Gastroesophageal sphincter (tissue), 4 donors: ENCODE measurements around the gene MRPL53. TPM values are rescaled to one million over a fixed set of nuclear protein-coding genes. Genes with fewer than 3 reads are reported as not detected.
A peak's percentile ranks its signal among the peaks of the same experiment; 100 is the strongest.

Experiments used
- ATAC-seq: fragments of 150-250 bp; one replicate; pipeline ENCODE4 v1.9.1; 2016; ENCODE audit warnings: mild to moderate bottlenecking, moderate library complexity
- H3K27ac ChIP-seq, 4 donors: fragments of 200-600 bp; sonication (generic) in 3 of 4; 1 replicate in 3 of 4; 2 replicates in 1 of 4; pipeline ENCODE4 v1.5.1; 2016 to 2019
- H3K27me3 ChIP-seq: fragments of 200-600 bp; sonication (generic); one replicate; pipeline ENCODE4 v1.5.1; 2019
- H3K36me3 ChIP-seq, 2 donors: fragments of 200-600 bp; sonication (generic); one replicate each; pipeline ENCODE4 v1.5.1; 2019; ENCODE audit warnings: control low read depth in 1 of 2
- H3K4me1 ChIP-seq, 3 donors: fragments of 200-600 bp; sonication (generic); 1 replicate in 2 of 3; 2 replicates in 1 of 3; pipeline ENCODE4 v1.5.1; 2016 to 2019; ENCODE audit warnings: control low read depth in 2 of 3
- H3K4me3 ChIP-seq, 2 donors: fragments of 200-600 bp; sonication (generic); one replicate each; pipeline ENCODE4 v1.5.1; 2019; ENCODE audit warnings: mild to moderate bottlenecking in 1 of 2, moderate library complexity in 1 of 2
- H3K9me3 ChIP-seq, 3 donors: fragments of 200-600 bp; sonication (generic); one replicate each; pipeline ENCODE4 v1.5.1; 2017 to 2019; ENCODE audit warnings: control low read depth in 2 of 3
- EP300 ChIP-seq: sonication (generic); formaldehyde crosslinking; IDR thresholded peaks from one replicate; pipeline ENCODE4 v1.6.1; 2017; ENCODE audit warnings: antibody characterized with exemption, mild to moderate bottlenecking
- POLR2A ChIP-seq, 2 donors: fragments of 450-650 bp; IDR thresholded peaks; one replicate each; pipeline ENCODE4 v1.6.1; 2017; ENCODE audit warnings: antibody characterized with exemption in 2 of 2, mild to moderate bottlenecking in 2 of 2, moderate library complexity in 1 of 2
- POLR2AphosphoS5 ChIP-seq: sonication (generic); formaldehyde crosslinking; IDR thresholded peaks from one replicate; pipeline ENCODE4 v1.6.1; 2017; ENCODE audit warnings: antibody characterized with exemption
- WGBS, 2 donors: methylation state at CpG; one replicate each; pipeline ENCODE4 v1.1.5; 2018; ENCODE audit warnings: low coverage in 1 of 2; 5-methylcytosine and 5-hydroxymethylcytosine counted together
- total RNA-seq, 4 donors: library from RNA; depleted of rRNA; stranded (reverse); fragments of >200 nt; gene quantifications; one replicate each; pipeline ENCODE4 v1.1.0, GENCODE V29; 2016
- TF ChIP-seq, protein P1 (sequence below), 4 experiments: fragments of 200-600 bp in 2 of 4; fragments of 450-650 bp in 2 of 4; sonication (generic) in 1 of 4; IDR thresholded peaks; one replicate each; pipeline ENCODE4 v1.5.1; 2017 to 2019; ENCODE audit warnings: antibody characterized with exemption in 4 of 4, mild to moderate bottlenecking in 2 of 4, moderate library complexity in 2 of 4

The MRPL53 gene
- 10 to 100 TPM; 18.0 to 76.7 (median 30.2) TPM for total RNA-seq

DNA sequence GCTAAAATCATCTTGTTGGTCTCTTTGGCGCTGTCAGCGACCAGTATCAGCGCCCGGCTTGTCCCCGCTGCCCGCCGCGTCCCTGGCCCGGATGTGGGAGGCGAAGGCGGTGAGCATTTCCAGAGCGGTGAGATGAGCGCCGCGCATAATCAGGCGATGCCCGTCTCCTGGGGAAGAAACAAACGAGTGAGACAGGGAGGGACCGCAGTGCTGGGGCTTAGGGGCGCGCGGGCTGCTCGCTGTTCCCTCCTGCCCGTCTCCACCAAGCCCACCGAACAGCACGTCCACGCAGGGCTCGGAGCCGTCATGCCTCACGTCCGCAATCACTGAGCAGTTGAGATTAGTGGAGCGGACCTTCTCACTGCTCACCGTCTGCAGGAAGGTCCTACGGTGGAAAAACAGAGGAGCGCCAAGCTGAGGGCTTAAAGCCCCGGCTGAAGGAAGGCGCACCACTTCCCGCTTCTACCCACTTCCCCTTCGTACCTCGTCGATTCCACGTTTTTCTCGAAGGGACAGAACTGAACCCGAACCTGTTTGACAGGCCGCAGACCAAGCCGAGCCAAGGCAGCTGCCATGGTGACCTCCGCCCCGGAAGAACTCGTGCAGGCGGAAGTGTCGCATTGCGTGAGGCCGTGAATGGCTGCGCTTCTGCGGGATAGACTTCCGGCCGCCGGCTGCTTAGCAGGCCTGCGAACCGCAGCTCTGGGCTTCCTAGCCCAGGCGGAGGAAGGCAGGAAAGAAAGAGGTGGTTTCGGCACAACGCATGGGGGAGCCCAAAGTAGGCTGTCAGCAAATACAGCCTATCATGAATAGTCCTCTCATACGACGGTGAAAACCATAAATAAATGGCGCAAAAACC, at the start of gene MRPL53:
MRPL53 (minus strand) TSS at position 595 of the 859 bp plus-strand sequence; CDS start at position 575, 20 bp downstream.
- 0 to 2% methylated on average over 1 to 12 of the region's 66 CpGs for WGBS, 2 donors
- Histone ChIP-seq H3K36me3 (peaks cover 0 to 34% of the 10 kb centered on the region in 2 donors), H3K27ac (peak within 1 kb of the TSS; percentile 52 to 89 (median 86)), H3K27me3 (no peaks in the 10 kb centered on the region), H3K4me3 (peak within 1 kb of the TSS; percentile 43 to 63), H3K4me1 (peaks cover 4 to 27% (median 10%) of the 10 kb centered on the region in 3 donors), H3K9me3 (no peaks in the 10 kb centered on the region)
- peak; percentile 96 for TF ChIP-seq POLR2AphosphoS5
- TF ChIP-seq, protein P1, sequence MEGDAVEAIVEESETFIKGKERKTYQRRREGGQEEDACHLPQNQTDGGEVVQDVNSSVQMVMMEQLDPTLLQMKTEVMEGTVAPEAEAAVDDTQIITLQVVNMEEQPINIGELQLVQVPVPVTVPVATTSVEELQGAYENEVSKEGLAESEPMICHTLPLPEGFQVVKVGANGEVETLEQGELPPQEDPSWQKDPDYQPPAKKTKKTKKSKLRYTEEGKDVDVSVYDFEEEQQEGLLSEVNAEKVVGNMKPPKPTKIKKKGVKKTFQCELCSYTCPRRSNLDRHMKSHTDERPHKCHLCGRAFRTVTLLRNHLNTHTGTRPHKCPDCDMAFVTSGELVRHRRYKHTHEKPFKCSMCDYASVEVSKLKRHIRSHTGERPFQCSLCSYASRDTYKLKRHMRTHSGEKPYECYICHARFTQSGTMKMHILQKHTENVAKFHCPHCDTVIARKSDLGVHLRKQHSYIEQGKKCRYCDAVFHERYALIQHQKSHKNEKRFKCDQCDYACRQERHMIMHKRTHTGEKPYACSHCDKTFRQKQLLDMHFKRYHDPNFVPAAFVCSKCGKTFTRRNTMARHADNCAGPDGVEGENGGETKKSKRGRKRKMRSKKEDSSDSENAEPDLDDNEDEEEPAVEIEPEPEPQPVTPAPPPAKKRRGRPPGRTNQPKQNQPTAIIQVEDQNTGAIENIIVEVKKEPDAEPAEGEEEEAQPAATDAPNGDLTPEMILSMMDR (IDR thresholded peaks at IDR 0.05) = peak in 1 of 4 experiments; percentile 11
- TF ChIP-seq POLR2A (IDR thresholded peaks at IDR 0.05) = peak; percentile 75 to 80
- no peak for TF ChIP-seq EP300
- ATAC-seq = peak; percentile 96

DNA sequence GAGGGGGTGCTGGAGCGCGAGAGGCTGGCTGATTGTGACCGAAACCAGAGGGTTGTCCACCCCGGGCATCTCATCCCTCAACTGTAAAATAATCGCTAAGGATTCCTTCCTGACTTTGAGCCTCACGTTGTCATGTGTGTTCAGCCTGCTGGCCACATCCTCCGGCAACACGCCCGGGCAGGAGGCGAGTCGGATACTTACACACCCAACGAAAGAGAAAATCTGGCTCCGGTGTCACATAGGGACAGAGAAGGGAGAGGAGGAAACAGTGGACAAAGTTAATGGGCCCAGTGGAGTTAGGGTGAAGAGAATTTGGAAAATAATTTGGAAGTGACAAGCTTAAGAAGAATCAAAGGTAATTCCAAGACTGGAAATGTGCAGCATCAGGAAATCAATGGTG, 44.2 kb upstream of the MRPL53 start:
- peak overlapping the region in 1 of 2 donors; percentile 43 for H3K4me3 ChIP-seq
- H3K9me3 ChIP-seq = no peaks in the 10 kb centered on the region
- H3K4me1 ChIP-seq = peaks cover 0 to 38% (median 29%) of the 10 kb centered on the region in 3 donors
- TF ChIP-seq, protein P1 (IDR thresholded peaks at IDR 0.05) = no peak
- 44 to 93% methylated on average over 3 to 9 of the region's 13 CpGs for WGBS, 2 donors
- ATAC-seq = no peak
- H3K36me3 ChIP-seq = no peaks in the 10 kb centered on the region
- H3K27ac ChIP-seq = no peak overlapping the region
- peaks cover 98% of the 10 kb centered on the region for H3K27me3 ChIP-seq

DNA sequence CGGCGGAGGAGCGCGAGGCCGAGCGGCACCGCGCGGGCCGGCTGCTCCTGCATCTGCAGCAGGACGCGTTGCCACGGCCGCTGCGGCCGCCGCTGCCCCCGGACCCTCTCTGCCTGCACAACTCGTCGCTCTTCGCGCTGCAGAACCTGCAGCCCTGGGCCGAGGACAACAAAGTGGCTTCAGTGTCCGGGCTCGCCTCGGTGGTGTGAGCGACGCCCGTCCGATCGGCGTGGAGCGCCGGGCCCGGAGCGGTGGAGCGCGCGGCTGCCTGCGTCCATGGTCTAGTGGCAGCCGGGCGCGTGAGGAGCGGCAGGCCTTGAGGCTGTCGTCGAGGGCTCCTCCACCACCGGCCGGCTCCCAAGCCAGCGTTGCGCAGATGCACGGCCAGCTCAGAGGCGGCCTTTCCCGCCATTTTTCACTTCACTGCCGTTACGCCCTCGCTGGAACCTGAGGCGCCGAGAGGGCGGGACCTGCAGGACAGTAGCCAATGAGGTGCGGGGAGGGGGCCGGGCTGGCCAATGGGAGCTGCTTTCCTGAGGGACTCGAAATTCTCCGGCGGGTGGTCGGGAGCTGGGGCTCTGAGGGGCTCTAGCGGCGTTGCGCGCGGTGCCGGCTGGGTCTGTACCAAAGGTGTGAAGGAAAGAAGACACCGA, 43.6 kb upstream of the MRPL53 start:
- Histone ChIP-seq H3K27me3 (peaks cover 100% of the 10 kb centered on the region), H3K4me3 (peak overlapping the region in 1 of 2 donors; percentile 43), H3K4me1 (peaks cover 0 to 38% (median 29%) of the 10 kb centered on the region in 3 donors), H3K27ac (no peak overlapping the region), H3K9me3 (no peaks in the 10 kb centered on the region), H3K36me3 (no peaks in the 10 kb centered on the region)
- TF ChIP-seq, protein P1 (IDR thresholded peaks at IDR 0.05) = no peak
- TF ChIP-seq POLR2AphosphoS5 (no peak), EP300 (no peak), POLR2A (IDR thresholded peaks at IDR 0.05) (no peak)
- 0% methylated on average over 1 of the region's 72 CpGs; no CpG with 5 or more reads in 1 of the 2 donors for WGBS, 2 donors
- ATAC-seq = peak; percentile 69

DNA sequence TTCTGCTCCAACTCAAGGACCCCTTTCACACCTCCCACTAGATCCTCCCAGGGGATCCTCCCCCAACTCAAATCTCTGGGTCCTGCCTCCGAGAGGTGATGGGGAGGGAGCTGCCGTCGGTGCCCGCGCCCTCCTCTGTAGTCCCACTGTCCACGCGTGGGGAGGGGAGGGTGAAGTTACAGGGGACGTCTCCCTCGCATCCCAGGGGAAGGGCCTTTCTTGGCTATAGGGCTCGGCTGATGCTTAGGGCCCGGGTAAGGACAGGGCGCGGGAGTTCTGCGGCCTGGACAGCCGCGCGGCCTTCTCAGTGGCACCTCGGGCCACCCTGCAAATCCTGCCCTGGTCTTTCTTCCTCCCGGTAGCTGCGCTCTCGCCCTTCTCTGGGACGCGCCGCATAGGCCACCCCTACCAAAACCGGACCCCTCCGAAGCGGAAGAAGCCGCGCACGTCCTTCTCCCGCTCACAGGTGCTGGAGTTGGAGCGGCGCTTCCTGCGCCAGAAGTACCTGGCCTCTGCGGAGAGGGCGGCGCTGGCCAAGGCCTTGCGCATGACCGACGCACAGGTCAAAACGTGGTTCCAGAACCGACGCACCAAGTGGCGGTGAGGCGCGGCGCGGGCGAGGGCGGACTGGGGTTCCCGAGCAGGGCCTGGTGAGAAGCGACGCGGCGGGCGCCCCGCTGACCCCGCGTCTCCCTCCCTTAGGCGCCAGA, 42.9 kb upstream of the MRPL53 start:
- WGBS, 2 donors = 0% methylated on average over 2 of the region's 60 CpGs; no CpG with 5 or more reads in 1 of the 2 donors
- TF ChIP-seq POLR2AphosphoS5 (no peak), EP300 (no peak), POLR2A (IDR thresholded peaks at IDR 0.05) (no peak)
- TF ChIP-seq, protein P1 (IDR thresholded peaks at IDR 0.05) = no peak
- H3K9me3 ChIP-seq = no peaks in the 10 kb centered on the region
- H3K4me3 ChIP-seq = peak overlapping the region in 1 of 2 donors; percentile 43
- peaks cover 0 to 38% (median 29%) of the 10 kb centered on the region in 3 donors for H3K4me1 ChIP-seq
- ATAC-seq = no peak
- H3K27me3 ChIP-seq = peaks cover 100% of the 10 kb centered on the region
- no peak overlapping the region for H3K27ac ChIP-seq
- H3K36me3 ChIP-seq = no peaks in the 10 kb centered on the region
